OCI-LY1 (cell line): ENCODE data around the gene CPVL.

Source experiments
- EZH2 ChIP-seq: fragments of 200-600 bp; sonication (generic), shearing (Covaris generic); IDR thresholded peaks from 2 replicates; pipeline ENCODE4 v1.8.0; 2017; ENCODE audit warnings: borderline replicate concordance, mixed run types, mild to moderate bottlenecking, antibody characterized with exemption, low read length, moderate library complexity, mixed read lengths
- TF ChIP-seq, protein P1 (sequence below): fragments of 200-600 bp; sonication (generic), shearing (Covaris generic); IDR thresholded peaks from 2 replicates; pipeline ENCODE4 v1.5.1; 2017; ENCODE audit warnings: mild to moderate bottlenecking, antibody characterized with exemption, low read length, moderate library complexity, mixed read lengths

DNA sequence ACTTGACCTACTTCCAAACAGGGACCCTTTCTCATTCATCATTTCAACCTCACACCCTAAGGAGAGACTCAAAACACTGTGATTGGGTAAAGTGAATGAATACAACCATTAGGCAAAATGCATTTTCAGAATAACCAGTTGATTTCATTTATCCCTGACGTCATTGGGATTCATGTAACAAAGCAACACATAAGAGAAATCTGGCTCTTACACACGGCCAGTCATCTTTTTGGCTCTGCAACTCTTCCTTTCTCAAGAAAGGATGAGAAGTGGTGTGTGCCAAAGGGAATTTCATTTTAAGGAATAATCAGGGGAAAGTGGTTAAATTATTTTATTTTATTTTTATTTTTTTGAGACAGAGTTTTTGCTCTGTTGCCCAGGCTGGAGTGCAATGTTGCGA lies 83.1 kb downstream of the CPVL start:
- TF ChIP-seq, protein P1, sequence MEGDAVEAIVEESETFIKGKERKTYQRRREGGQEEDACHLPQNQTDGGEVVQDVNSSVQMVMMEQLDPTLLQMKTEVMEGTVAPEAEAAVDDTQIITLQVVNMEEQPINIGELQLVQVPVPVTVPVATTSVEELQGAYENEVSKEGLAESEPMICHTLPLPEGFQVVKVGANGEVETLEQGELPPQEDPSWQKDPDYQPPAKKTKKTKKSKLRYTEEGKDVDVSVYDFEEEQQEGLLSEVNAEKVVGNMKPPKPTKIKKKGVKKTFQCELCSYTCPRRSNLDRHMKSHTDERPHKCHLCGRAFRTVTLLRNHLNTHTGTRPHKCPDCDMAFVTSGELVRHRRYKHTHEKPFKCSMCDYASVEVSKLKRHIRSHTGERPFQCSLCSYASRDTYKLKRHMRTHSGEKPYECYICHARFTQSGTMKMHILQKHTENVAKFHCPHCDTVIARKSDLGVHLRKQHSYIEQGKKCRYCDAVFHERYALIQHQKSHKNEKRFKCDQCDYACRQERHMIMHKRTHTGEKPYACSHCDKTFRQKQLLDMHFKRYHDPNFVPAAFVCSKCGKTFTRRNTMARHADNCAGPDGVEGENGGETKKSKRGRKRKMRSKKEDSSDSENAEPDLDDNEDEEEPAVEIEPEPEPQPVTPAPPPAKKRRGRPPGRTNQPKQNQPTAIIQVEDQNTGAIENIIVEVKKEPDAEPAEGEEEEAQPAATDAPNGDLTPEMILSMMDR = no peak
- no peak for TF ChIP-seq EZH2
